ENCODE results near the gene CXCR4. TPM values are rescaled to one million over a fixed set of nuclear protein-coding genes. Genes with fewer than 3 reads are reported as not detected.

Gene CXCR4
- total and polyA plus RNA-seq, 2 of the 4 experiments (the other 2 are of a cell fraction) = not detected

- Histone ChIP-seq H2BK15ac (ENCODE audit: low read depth, low read length) (no peak overlapping the region), H2BK5ac (ENCODE audit: low read depth, low read length, poor library complexity, severe bottlenecking) (no peak overlapping the region), H4K5ac (ENCODE audit: low read depth, low read length) (no peak overlapping the region), H2BK20ac (ENCODE audit: low read depth, low read length) (no peak overlapping the region), H3K14ac (replicated peaks; ENCODE audit: low read depth, low read length) (no peak overlapping the region), H3K56ac (ENCODE audit: extremely low read depth, insufficient read depth, low read length) (no peak overlapping the region), H3K23ac (ENCODE audit: low read depth, low read length) (no peak overlapping the region), H3K18ac (ENCODE audit: low read depth, low read length) (no peak overlapping the region), H3K4me2 (ENCODE audit: low read depth, low read length) (no peak overlapping the region), H3K27ac (ENCODE audit: insufficient read depth, low read length) (no peak overlapping the region), H2AK5ac (ENCODE audit: low read depth, low read length) (no peak overlapping the region), H3K79me1 (ENCODE audit: low read depth in 1 of 2, low read length in 2 of 2) (no peaks in the 10 kb centered on the region), H2BK120ac (ENCODE audit: low read depth, low read length) (no peak overlapping the region), H4K20me1 (ENCODE audit: insufficient read depth, low read length) (no peaks in the 10 kb centered on the region), H3K27me3 (ENCODE audit: control insufficient read depth, insufficient read depth, low read length) (no peaks in the 10 kb centered on the region), H3K9me3 (ENCODE audit: control insufficient read depth, insufficient read depth, low read length) (no peaks in the 10 kb centered on the region), H3K4ac (ENCODE audit: low read depth, low read length) (no peak overlapping the region), H3K9me1 (ENCODE audit: insufficient read depth, low read length) (no peaks in the 10 kb centered on the region), H4K8ac (ENCODE audit: low read depth in 2 of 2, low read length in 2 of 2) (no peak overlapping the region), H4K91ac (ENCODE audit: insufficient read depth, low read depth, low read length) (no peak overlapping the region), H2AFZ (replicated peaks; ENCODE audit: low read length, poor library complexity) (no peak overlapping the region), H3K9ac (ENCODE audit: low read depth, low read length) (no peak overlapping the region), H3K4me1 (ENCODE audit: control insufficient read depth, insufficient read depth, low read length) (no peaks in the 10 kb centered on the region), H2AK9ac (replicated peaks; ENCODE audit: low read depth, low read length, poor library complexity) (no peak overlapping the region), H3K36me3 (ENCODE audit: control insufficient read depth, insufficient read depth, low read length) (no peaks in the 10 kb centered on the region), H3K4me3 (ENCODE audit: insufficient read depth, low read depth, low read length) (no peak overlapping the region)
- no CpG with 5 or more reads among the region's 3 CpGs for WGBS, 2 experiments (ENCODE audit: extremely low coverage in 2 of 2, insufficient read length in 1 of 2)
- no TSS peak for BruUV-seq (replicated peaks)
- dilution Hi-C loops (cut with HindIII; ENCODE audit: low sequenced_read_pairs, unreplicated experiment) = no loop called here
- no peak for TF ChIP-seq CHD1 (IDR thresholded peaks at IDR 0.05; ENCODE audit: low read depth, low read length)
- TF ChIP-seq USF2 (IDR thresholded peaks at IDR 0.05; ENCODE audit: low read depth, low read length) = no peak
- TF ChIP-seq POLR2A (IDR thresholded peaks at IDR 0.05; ENCODE audit: low read depth, low read length) = no peak
- no peak for TF ChIP-seq NFE2L2 (IDR thresholded peaks at IDR 0.05; ENCODE audit: low read depth, low read length)
- no peak for TF ChIP-seq MXI1 (IDR thresholded peaks at IDR 0.05; ENCODE audit: borderline replicate concordance, low read depth, low read length)
- TF ChIP-seq RFX5 (IDR thresholded peaks at IDR 0.05; ENCODE audit: low read depth, low read length) = no peak
- no peak for TF ChIP-seq SMC3 (IDR thresholded peaks at IDR 0.05; ENCODE audit: low read depth, low read length)
- no peak for TF ChIP-seq RAD21 (IDR thresholded peaks at IDR 0.05; ENCODE audit: low read length)
- TF ChIP-seq CTCF (conservative IDR thresholded peaks at IDR 0.05; ENCODE audit: low read depth, low read length) = no peak
- no peak for TF ChIP-seq MAZ (IDR thresholded peaks at IDR 0.05; ENCODE audit: borderline replicate concordance, low read depth, low read length)
- no peak for TF ChIP-seq RCOR1 (IDR thresholded peaks at IDR 0.05; ENCODE audit: insufficient replicate concordance, low read length)
- no peak for TF ChIP-seq MAFK (IDR thresholded peaks at IDR 0.05; ENCODE audit: low read depth, low read length)
- ATAC-seq (ENCODE audit: low read depth) (no peak), DNase-seq (no peak)
- ChIA-PET CTCF (no interaction called here), POLR2A (ENCODE audit: unreplicated experiment) (no interaction called here)
- intact Hi-C loops (cut with micrococcal nuclease) = no loop called here
- in situ Hi-C loops (cut with MboI; ENCODE audit: low sequenced_read_pairs) = no loop called here
Observed at GRCh38 chr2:136139631-136140030, 21.7 kb upstream of the CXCR4 start.
